ES-I3 (cell line): ENCODE measurements around the gene MAP4K4.

Source experiments
- H3K36me3 ChIP-seq: 2 replicates; pipeline ENCODE4 v1.6.1; 2013; ENCODE audit warnings: mild to moderate bottlenecking, low read length, control low read depth, moderate library complexity; ENCODE audit not compliant: insufficient read depth
- H3K4me1 ChIP-seq: 2 replicates; pipeline ENCODE4 v1.6.1; 2013; ENCODE audit warnings: mild to moderate bottlenecking, control low read depth, low read length; ENCODE audit not compliant: insufficient read depth
- H3K9ac ChIP-seq: 2 replicates; pipeline ENCODE4 v1.6.1; 2013; ENCODE audit warnings: low read depth, mild to moderate bottlenecking, low read length, moderate library complexity
- H3K9me3 ChIP-seq: 2 replicates; pipeline ENCODE4 v1.6.1; 2013; ENCODE audit warnings: mild to moderate bottlenecking, low read length, moderate library complexity; ENCODE audit not compliant: control insufficient read depth, insufficient read depth

The MAP4K4 gene

GRCh38 chr2:101848769-101849410 lies 151.4 kb downstream of the MAP4K4 start:
- H3K4me1 ChIP-seq, result peaks cover 3% of the 10 kb centered on the region; the same call in 1 of the 2 replicates
- no peak overlapping the region for H3K9ac ChIP-seq
- peaks cover 18% of the 10 kb centered on the region for H3K36me3 ChIP-seq
- no peaks in the 10 kb centered on the region for H3K9me3 ChIP-seq

GRCh38 chr2:101850450-101850849 lies 152.9 kb downstream of the MAP4K4 start:
- H3K36me3 ChIP-seq, result peaks cover 7% of the 10 kb centered on the region
- no peak overlapping the region for H3K9ac ChIP-seq
- H3K4me1 ChIP-seq, result peaks cover 3% of the 10 kb centered on the region; the same call in 1 of the 2 replicates
- H3K9me3 ChIP-seq, result no peaks in the 10 kb centered on the region

GRCh38 chr2:101850991-101851390 lies 153.5 kb downstream of the MAP4K4 start:
- Histone ChIP-seq H3K36me3 (peaks cover 12% of the 10 kb centered on the region), H3K4me1 (peaks cover 3% of the 10 kb centered on the region; the same call in 1 of the 2 replicates), H3K9me3 (no peaks in the 10 kb centered on the region), H3K9ac (no peak overlapping the region)

- Histone ChIP-seq H3K9ac (no peak overlapping the region), H3K9me3 (no peaks in the 10 kb centered on the region), H3K36me3 (peaks cover 14% of the 10 kb centered on the region), H3K4me1 (peaks cover 3% of the 10 kb centered on the region)
Measured at GRCh38 chr2:101852824-101853223, 155.3 kb downstream of the MAP4K4 start.

GRCh38 chr2:101854877-101855276 lies 157.4 kb downstream of the MAP4K4 start:
- peaks cover 14% of the 10 kb centered on the region for H3K36me3 ChIP-seq
- peaks cover 3% of the 10 kb centered on the region for H3K4me1 ChIP-seq
- H3K9ac ChIP-seq, result no peak overlapping the region
- no peaks in the 10 kb centered on the region for H3K9me3 ChIP-seq

GRCh38 chr2:101855776-101856175 lies 158.3 kb downstream of the MAP4K4 start:
- peaks cover 14% of the 10 kb centered on the region for H3K36me3 ChIP-seq
- no peaks in the 10 kb centered on the region for H3K9me3 ChIP-seq
- H3K9ac ChIP-seq, result no peak overlapping the region
- H3K4me1 ChIP-seq, result no peaks in the 10 kb centered on the region; the same call in 1 of the 2 replicates

GRCh38 chr2:101858246-101858645 lies 160.7 kb downstream of the MAP4K4 start:
- peaks cover 15% of the 10 kb centered on the region for H3K36me3 ChIP-seq
- H3K9me3 ChIP-seq, result no peaks in the 10 kb centered on the region
- no peaks in the 10 kb centered on the region; the same call in 1 of the 2 replicates for H3K4me1 ChIP-seq
- no peak overlapping the region for H3K9ac ChIP-seq

- H3K36me3 ChIP-seq, result peaks cover 16% of the 10 kb centered on the region
- H3K4me1 ChIP-seq, result no peaks in the 10 kb centered on the region; the same call in 1 of the 2 replicates
- H3K9ac ChIP-seq, result no peak overlapping the region
- H3K9me3 ChIP-seq, result no peaks in the 10 kb centered on the region
Measured at GRCh38 chr2:101858910-101859309, 161.4 kb downstream of the MAP4K4 start.

- H3K36me3 ChIP-seq, result peaks cover 19% of the 10 kb centered on the region
- H3K9ac ChIP-seq, result no peak overlapping the region
- no peaks in the 10 kb centered on the region for H3K9me3 ChIP-seq
- H3K4me1 ChIP-seq, result no peaks in the 10 kb centered on the region; the same call in 1 of the 2 replicates
Measured at GRCh38 chr2:101859604-101860003, 162.1 kb downstream of the MAP4K4 start.

GRCh38 chr2:101860157-101860556 lies 162.7 kb downstream of the MAP4K4 start:
- H3K9ac ChIP-seq, result no peak overlapping the region
- no peaks in the 10 kb centered on the region for H3K9me3 ChIP-seq
- peaks cover 24% of the 10 kb centered on the region for H3K36me3 ChIP-seq
- no peaks in the 10 kb centered on the region; the same call in 1 of the 2 replicates for H3K4me1 ChIP-seq

GRCh38 chr2:101860782-101861181 lies 163.3 kb downstream of the MAP4K4 start:
- H3K9ac ChIP-seq, result no peak overlapping the region
- no peaks in the 10 kb centered on the region for H3K9me3 ChIP-seq
- H3K4me1 ChIP-seq, result no peaks in the 10 kb centered on the region; the same call in 1 of the 2 replicates
- peaks cover 26% of the 10 kb centered on the region for H3K36me3 ChIP-seq

GRCh38 chr2:101861382-101861781 lies 163.9 kb downstream of the MAP4K4 start:
- H3K36me3 ChIP-seq, result peaks cover 22% of the 10 kb centered on the region
- H3K9ac ChIP-seq, result no peak overlapping the region

GRCh38 chr2:101863534-101863933 lies 166.0 kb downstream of the MAP4K4 start:
- Histone ChIP-seq H3K9me3 (no peaks in the 10 kb centered on the region), H3K36me3 (peaks cover 37% of the 10 kb centered on the region), H3K4me1 (no peaks in the 10 kb centered on the region), H3K9ac (no peak overlapping the region)

More at GRCh38 chr2:101861382-101861781, 163.9 kb downstream of the MAP4K4 start:
- Histone ChIP-seq H3K4me1 (no peaks in the 10 kb centered on the region; the same call in 1 of the 2 replicates), H3K9me3 (no peaks in the 10 kb centered on the region)

GRCh38 chr2:101864426-101864825 lies 166.9 kb downstream of the MAP4K4 start:
- H3K9me3 ChIP-seq, result no peaks in the 10 kb centered on the region
- H3K9ac ChIP-seq, result no peak overlapping the region
- peaks cover 40% of the 10 kb centered on the region for H3K36me3 ChIP-seq
- no peaks in the 10 kb centered on the region for H3K4me1 ChIP-seq

- H3K9ac ChIP-seq, result no peak overlapping the region
- H3K36me3 ChIP-seq, result peaks cover 38% of the 10 kb centered on the region
- no peaks in the 10 kb centered on the region for H3K9me3 ChIP-seq
- no peaks in the 10 kb centered on the region for H3K4me1 ChIP-seq
Measured at GRCh38 chr2:101868525-101868924, 171.0 kb downstream of the MAP4K4 start.
